ENCODE data around the gene GNG12. TPM values are rescaled to one million over a fixed set of nuclear protein-coding genes. Genes with fewer than 3 reads are reported as not detected.

The GNG12 gene
- total RNA-seq, 2 donors from 2014 or later = 0.32 to 0.34 TPM

GRCh38 chr1:67653304-67653703 lies 180.0 kb downstream of the GNG12 start:
- H3K27ac Mint-ChIP-seq = peak overlapping the region; percentile 23

GRCh38 chr1:67652800-67653199 lies 180.5 kb downstream of the GNG12 start:
- Mint-ChIP-seq H3K27ac (no peak overlapping the region), H3K27me3 (ENCODE audit: low read depth) (peaks cover 8% of the 10 kb centered on the region), H3K4me3 (no peak overlapping the region), H3K4me1 (ENCODE audit: low read depth) (no peaks in the 10 kb centered on the region), H3K9me3 (no peaks in the 10 kb centered on the region), H3K36me3 (ENCODE audit: insufficient read depth in 2 of 2) (no peaks in the 10 kb centered on the region)
- ATAC-seq (replicated peaks in 1 of 2) = peak; percentile 65 to 94
- no peak for DNase-seq

More at GRCh38 chr1:67653304-67653703, 180.0 kb downstream of the GNG12 start:
- Mint-ChIP-seq H3K36me3 (ENCODE audit: insufficient read depth in 2 of 2) (no peaks in the 10 kb centered on the region), H3K4me3 (no peak overlapping the region), H3K4me1 (ENCODE audit: low read depth) (no peaks in the 10 kb centered on the region), H3K27me3 (ENCODE audit: low read depth) (peaks cover 8% of the 10 kb centered on the region), H3K9me3 (no peaks in the 10 kb centered on the region)
- ATAC-seq (replicated peaks in 1 of 2) = no peak
- DNase-seq = no peak

Other genes with a start within 250 kb of the GNG12 start
- 100 to 1,000 TPM; 113 to 135 TPM for gene GADD45A, start 148.3 kb downstream of the GNG12 start, total RNA-seq
- gene DIRAS3, start 217.2 kb upstream of the GNG12 start, total RNA-seq = 1 to 10 TPM in 1 of 2 donors, under 1 TPM in 1; 0.72 to 1.0 TPM